ENCODE results near the gene CBX3.

The CBX3 gene

DNA sequence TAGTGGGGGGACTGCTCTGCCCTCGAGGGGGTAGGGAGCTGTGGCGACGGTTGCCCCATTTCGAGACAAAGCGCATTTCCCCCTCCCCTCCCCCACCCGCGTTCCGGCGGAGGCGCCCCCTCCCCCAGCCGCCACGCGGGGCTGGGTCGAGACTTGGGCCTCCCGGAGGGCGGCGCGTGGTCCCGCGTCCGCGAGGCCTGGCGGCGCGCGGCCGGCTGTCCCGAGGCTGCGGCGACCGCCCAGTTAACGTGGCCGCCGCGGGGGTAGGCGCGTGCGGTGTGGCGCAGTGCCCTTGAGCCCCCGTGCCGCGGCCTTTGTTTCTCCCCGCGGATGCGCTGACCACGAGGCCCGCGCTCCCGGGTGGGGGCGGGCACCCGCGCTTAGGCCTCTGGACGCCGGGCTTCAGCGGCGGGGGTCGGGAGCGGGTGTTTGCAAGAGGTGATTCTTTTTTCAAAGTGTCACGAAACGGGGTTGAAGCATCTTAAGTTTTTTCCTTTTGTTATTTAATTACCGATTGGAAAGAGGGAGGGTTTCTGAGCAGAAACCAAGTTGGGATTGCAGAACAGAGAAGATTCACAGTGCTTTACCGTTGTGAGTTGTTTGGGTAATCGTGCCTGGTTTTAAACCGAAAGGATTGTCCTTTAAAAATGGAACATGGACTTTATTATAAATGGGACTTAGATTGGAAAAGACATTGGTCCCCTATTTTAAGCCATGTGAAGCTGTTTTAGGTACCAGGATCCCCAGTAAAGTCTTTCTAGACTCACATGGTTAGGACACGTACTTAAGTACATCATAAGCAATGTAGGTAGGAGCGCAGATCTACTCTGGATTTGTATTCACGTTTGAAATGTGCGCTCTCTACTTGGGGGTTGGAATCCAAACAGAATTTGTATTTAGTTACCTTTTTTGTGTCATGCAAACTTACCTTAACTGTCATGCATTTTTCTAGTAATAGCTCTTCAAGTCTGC lies 760 bp downstream of the CBX3 start:
- peak; percentile 79 for DNase-seq (ENCODE audit: low spot score)
- peak overlapping the region; percentile 89 for H3K4me3 ChIP-seq
- TF ChIP-seq, protein P1, sequence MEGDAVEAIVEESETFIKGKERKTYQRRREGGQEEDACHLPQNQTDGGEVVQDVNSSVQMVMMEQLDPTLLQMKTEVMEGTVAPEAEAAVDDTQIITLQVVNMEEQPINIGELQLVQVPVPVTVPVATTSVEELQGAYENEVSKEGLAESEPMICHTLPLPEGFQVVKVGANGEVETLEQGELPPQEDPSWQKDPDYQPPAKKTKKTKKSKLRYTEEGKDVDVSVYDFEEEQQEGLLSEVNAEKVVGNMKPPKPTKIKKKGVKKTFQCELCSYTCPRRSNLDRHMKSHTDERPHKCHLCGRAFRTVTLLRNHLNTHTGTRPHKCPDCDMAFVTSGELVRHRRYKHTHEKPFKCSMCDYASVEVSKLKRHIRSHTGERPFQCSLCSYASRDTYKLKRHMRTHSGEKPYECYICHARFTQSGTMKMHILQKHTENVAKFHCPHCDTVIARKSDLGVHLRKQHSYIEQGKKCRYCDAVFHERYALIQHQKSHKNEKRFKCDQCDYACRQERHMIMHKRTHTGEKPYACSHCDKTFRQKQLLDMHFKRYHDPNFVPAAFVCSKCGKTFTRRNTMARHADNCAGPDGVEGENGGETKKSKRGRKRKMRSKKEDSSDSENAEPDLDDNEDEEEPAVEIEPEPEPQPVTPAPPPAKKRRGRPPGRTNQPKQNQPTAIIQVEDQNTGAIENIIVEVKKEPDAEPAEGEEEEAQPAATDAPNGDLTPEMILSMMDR (IDR thresholded peaks at IDR 0.05) = no peak
- H3K27ac ChIP-seq = peak overlapping the region; percentile 98 to 100

DNA sequence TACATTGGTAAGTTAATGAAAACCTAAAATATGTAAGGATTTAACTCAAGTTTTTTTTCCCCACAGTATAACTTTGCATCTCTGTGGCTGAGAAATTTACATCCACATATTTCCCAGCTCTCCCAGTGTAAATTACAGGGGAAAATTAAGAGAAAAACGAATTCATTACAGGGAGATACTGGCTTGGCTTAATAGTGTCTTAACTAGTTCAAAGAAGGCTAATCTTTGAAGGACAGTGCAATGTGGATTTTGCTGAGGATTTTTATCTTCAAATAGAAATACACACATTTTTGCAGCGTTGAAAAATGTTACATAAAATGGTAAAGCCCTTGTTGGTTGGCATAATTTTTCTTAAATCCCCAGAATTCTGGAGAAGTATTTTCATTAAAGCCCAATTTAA lies 1.5 kb downstream of the CBX3 start:
- TF ChIP-seq, protein P1 (IDR thresholded peaks at IDR 0.05) = no peak
- Histone ChIP-seq H3K4me3 (peak overlapping the region; percentile 89), H3K27ac (peak overlapping the region; percentile 10 to 100)
- DNase-seq (ENCODE audit: low spot score) = no peak

DNA sequence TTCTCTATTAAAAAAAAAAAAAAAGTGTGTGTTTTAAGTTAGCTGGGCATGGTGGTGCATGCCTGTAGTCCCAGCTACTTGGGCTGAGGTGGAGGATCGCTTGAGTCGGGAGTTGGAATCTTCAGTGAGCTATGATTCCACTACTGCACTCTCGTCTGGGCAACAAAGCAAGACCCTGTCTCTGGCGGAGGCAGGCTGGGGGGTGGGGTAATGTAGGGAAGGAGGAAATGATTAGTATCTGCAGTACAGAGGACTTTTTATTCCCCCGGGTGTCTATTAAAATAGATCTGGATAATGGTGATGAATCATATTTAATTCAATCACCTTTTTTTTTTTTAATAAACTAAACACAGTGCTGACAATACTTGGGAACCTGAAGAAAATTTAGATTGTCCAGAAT lies 6.5 kb downstream of the CBX3 start:
- TF ChIP-seq, protein P1 (IDR thresholded peaks at IDR 0.05) = no peak
- no peak overlapping the region for H3K27ac ChIP-seq
- no peak overlapping the region for H3K4me3 ChIP-seq
- DNase-seq (ENCODE audit: low spot score) = no peak

DNA sequence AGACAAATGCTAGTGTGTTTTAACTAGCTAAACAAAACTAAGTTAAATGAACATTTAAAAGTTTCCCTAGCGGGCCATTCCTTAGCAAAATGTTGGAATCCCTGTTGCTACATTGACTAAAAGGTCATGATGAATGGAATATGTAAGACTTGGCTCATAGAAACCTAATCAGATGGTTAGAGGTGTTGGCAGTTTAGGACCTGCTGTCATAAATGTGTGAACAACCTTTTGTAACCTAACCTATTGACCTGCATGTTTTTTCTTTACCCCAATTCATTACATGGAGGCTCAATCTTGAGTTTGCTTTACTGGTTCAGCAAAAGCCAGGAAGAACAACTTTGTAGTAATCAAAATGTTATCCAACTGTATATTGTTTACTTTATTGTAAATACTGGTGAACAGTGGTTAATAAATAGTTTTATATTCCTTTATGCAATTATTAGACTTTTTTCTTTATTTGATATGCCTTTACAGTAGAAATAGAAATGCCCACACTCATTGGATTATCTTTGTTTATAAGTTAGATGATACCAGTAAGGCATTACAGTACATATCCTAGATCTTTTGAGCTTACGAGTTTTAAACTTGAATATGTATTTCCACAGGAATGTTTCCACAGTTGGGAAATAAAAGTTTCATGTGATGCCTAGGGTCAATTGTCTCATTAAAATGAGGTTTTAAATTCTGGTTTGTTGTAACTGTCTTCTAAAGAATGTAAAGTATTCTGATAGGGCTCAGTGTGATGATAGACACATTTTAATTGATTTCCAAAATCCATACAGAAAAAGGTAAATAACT lies 11.6 kb downstream of the CBX3 start:
- no peak for DNase-seq (ENCODE audit: low spot score)
- Histone ChIP-seq H3K27ac (no peak overlapping the region), H3K4me3 (no peak overlapping the region)
- TF ChIP-seq, protein P1 (IDR thresholded peaks at IDR 0.05) = no peak

DNA sequence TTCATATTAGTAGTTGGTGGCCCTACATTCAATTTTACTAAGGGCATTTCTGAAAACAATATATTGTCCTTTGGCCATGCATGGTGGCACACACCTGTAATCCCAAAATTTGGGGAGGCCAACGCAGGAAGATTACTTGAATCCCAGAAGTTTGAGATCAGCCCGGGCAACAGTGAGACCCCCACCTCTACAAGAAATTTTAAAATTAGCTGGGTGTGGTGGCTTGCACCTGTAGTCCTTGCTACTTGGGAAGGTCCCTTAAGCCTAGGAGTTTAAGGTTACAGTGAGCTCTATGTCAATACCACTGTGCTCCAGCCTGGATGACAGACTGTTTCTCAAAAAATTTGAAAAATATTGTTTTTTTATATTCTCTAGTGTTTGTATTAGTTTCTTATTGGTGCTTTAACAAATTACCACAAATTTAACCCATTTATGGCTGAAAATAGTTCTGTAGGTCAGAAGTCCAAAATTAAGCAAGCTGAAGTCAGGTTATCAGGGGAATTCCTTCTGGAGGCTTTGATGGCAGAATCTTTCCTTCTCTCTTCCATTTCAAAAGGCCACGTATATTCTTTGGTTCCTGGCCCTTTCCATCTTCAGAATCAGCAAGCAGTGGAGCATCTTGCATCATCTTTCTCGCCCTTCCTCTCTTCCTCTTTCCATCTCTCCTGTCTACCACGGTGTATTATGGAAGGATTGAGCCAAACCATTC lies 12.4 kb downstream of the CBX3 start:
- no peak overlapping the region for H3K27ac ChIP-seq
- no peak for DNase-seq (ENCODE audit: low spot score)
- no peak overlapping the region for H3K4me3 ChIP-seq
- TF ChIP-seq, protein P1 (IDR thresholded peaks at IDR 0.05) = no peak

DNA sequence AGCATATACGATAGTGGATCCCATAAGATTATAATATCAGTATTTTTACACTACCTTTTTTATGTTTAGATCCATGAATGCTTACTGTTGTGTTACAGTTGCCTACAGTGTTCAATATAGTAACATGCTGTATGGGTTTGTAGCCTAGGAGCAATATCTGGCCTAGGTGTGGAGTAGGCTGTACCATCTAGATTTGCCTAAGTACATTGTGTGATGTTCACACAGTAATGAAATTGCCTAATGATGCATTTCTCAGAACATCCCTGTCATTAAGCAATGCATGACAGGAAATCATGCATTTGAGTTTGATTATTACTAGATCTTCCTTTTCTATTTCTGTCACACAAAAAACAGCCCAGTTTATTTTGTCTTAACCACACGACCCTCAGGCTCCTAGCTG lies 14.5 kb downstream of the CBX3 start:
- TF ChIP-seq, protein P1 (IDR thresholded peaks at IDR 0.05) = no peak
- no peak overlapping the region for H3K27ac ChIP-seq
- no peak overlapping the region for H3K4me3 ChIP-seq
- DNase-seq (ENCODE audit: low spot score) = no peak

Measured in coronary artery (tissue), 2 donors.